Measurements from ENCODE around the gene ZNF467. TPM values are rescaled to one million over a fixed set of nuclear protein-coding genes. Genes with fewer than 3 reads are reported as not detected.

The ZNF467 gene
- total and polyA plus RNA-seq, 2 donors (not counting 3 experiments of a cell fraction or from before 2014, with no cell fraction given), result 4.2 to 8.9 TPM

DNA sequence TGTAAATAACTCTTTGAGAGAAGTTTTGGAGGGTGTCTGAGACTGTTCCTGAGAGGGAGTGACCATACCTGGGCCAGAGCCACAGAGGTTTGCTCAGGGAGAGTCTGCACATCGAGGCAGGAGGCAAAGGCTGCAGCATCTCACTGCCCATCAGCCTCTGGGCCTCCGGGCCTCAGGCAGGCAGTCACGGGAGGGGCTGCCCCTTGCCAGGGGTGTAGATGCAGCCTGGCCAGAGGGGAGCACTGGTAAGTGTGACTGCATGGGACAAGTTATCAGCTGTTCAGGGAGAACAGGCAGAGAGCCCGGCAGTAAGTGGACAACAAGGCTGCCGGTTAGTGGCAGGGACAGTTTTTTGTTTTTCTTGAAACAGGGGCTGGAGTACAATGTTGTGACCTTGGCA is 55.9 kb downstream of the ZNF467 start:
- H3K4me2 ChIP-seq (ENCODE audit: insufficient read depth, low read length), result no peak overlapping the region
- no peak for FAIRE-seq

More for the DNA sequence above, 55.9 kb downstream of the ZNF467 start:
- Histone ChIP-seq H3K9me1 (replicated peaks; ENCODE audit: control insufficient read depth, extremely low read depth, insufficient read depth, low read length) (no peaks in the 10 kb centered on the region), H3K27ac (ENCODE audit: insufficient read depth, low read depth, low read length) (no peak overlapping the region), H3K9ac (replicated peaks; ENCODE audit: extremely low read depth, insufficient read depth, low read length) (no peak overlapping the region), H3K4me3 (replicated peaks in 1 of 3; ENCODE audit: insufficient read depth in 1 of 3, low read depth in 1 of 3, low read length in 3 of 3) (no peak overlapping the region), H3K9me3 (replicated peaks; ENCODE audit: control insufficient read depth, insufficient read depth, low read length) (no peaks in the 10 kb centered on the region), H3K36me3 (ENCODE audit: control insufficient read depth in 2 of 2, extremely low read depth in 1 of 2, insufficient read depth in 2 of 2, low read length in 2 of 2) (peaks cover 0 to 5% of the 10 kb centered on the region in 2 experiments), H3K4me1 (ENCODE audit: control insufficient read depth, extremely low read depth, insufficient read depth, low read length) (peaks cover 11% of the 10 kb centered on the region), H2AFZ (ENCODE audit: low read depth, low read length) (no peak overlapping the region), H3K27me3 (ENCODE audit: control insufficient read depth in 2 of 2, insufficient read depth in 2 of 2, low read length in 2 of 2) (no peaks in the 10 kb centered on the region), H4K20me1 (replicated peaks; ENCODE audit: control insufficient read depth, extremely low read depth, insufficient read depth, low read length) (no peaks in the 10 kb centered on the region), H3K79me2 (ENCODE audit: control insufficient read depth, insufficient read depth, low read length) (no peaks in the 10 kb centered on the region)
- no peak for DNase-seq (ENCODE audit: low read depth, low spot score)
- intact Hi-C loops (cut with micrococcal nuclease) (loop anchor here (5.0 kb wide), 1 partner anchor 455 kb away; the partner anchor contains the start of gene ZNF783), dilution Hi-C loops (cut with MboI; ENCODE audit: extremely low pct_ligation_motif_present, low sequenced_read_pairs) (no loop called here)
- ChIA-PET POLR2A (no interaction called here), CTCF (interaction anchor here (1.1 kb wide), 1 partner anchor 25 kb away, joined by 6 read pairs; no protein-coding TSS in a partner anchor)
- BruUV-seq (replicated peaks), result no TSS peak
- TF ChIP-seq FOS (IDR thresholded peaks at IDR 0.05; ENCODE audit: borderline replicate concordance, insufficient read depth, low read length) (no peak), POLR2AphosphoS5 (IDR thresholded peaks at IDR 0.05; ENCODE audit: insufficient read depth, low read depth, low read length) (no peak), EZH2 (IDR thresholded peaks at IDR 0.05; ENCODE audit: borderline replicate concordance, low read depth, low read length, severe bottlenecking) (no peak), CTCF (IDR thresholded peaks at IDR 0.05; ENCODE audit: extremely low read depth in 1 of 2, insufficient read depth in 1 of 2, low read depth in 1 of 2, low read length in 2 of 2) (no peak), MYC (IDR thresholded peaks at IDR 0.05; ENCODE audit: low read depth, low read length) (no peak), GATA2 (IDR thresholded peaks at IDR 0.05; ENCODE audit: insufficient read depth, insufficient read length, low read depth, low read length) (no peak), POLR2A (IDR thresholded peaks at IDR 0.05; ENCODE audit: low read depth, low read length) (no peak), JUN (IDR thresholded peaks at IDR 0.05; ENCODE audit: borderline replicate concordance, insufficient read depth, insufficient read length, low read depth) (no peak), MAX (IDR thresholded peaks at IDR 0.05; ENCODE audit: insufficient read depth, insufficient read length) (no peak)

Measured in endothelial cell of umbilical vein (primary cell).